ENCODE measurements around the gene OR4D2. TPM values are rescaled to one million over a fixed set of nuclear protein-coding genes. Genes with fewer than 3 reads are reported as not detected.

The OR4D2 gene
- polyA plus RNA-seq, 3 donors: not detected

DNA sequence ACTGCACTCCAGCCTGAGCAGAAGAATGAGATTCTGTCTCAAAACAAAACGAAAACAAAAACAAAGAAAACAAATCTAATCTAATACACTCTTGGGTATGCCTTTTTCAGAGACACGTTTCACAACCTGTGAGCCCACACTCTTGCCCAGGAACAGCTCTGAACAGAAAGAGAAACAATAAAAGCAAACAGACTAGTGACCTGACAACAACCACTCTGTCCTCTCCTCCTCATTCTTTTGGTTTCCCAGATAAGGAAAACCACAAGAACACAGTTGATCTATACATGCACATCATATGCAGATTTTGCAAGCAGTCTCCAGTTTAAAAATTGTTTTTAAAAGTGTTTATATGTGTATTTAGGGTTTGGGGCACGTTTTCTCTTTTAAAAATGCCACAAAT lies 51.0 kb downstream of the OR4D2 start:
- Histone ChIP-seq H3K79me2 (ENCODE audit: insufficient read depth, low read length) (no peaks in the 10 kb centered on the region), H3K4me1 (ENCODE audit: control insufficient read depth in 1 of 2, insufficient read depth in 2 of 2, low read length in 2 of 2) (peaks cover 13 to 16% of the 10 kb centered on the region in 2 donors), H3K4me2 (replicated peaks; ENCODE audit: extremely low read depth, low read length, poor library complexity, severe bottlenecking) (no peak overlapping the region), H3K36me3 (replicated peaks in 1 of 2; ENCODE audit: control insufficient read depth in 1 of 2, insufficient read depth in 2 of 2, low read length in 2 of 2) (peaks cover 5 to 18% of the 10 kb centered on the region in 2 donors), H3K9ac (ENCODE audit: insufficient read depth, low read length, poor library complexity, severe bottlenecking) (no peak overlapping the region), H4K20me1 (ENCODE audit: insufficient read depth, low read length) (no peaks in the 10 kb centered on the region), H2AFZ (ENCODE audit: insufficient read depth, low read depth, low read length, poor library complexity, severe bottlenecking) (no peak overlapping the region), H3K4me3 (replicated peaks in 1 of 3; ENCODE audit: low read depth in 2 of 3, low read length in 3 of 3) (no peak overlapping the region), H3K27me3 (ENCODE audit: control insufficient read depth in 2 of 2, insufficient read depth in 2 of 2, low read length in 2 of 2) (no peaks in the 10 kb centered on the region), H3K27ac (ENCODE audit: low read depth in 1 of 2, low read length in 2 of 2) (no peak overlapping the region), H3K9me3 (replicated peaks in 1 of 2; ENCODE audit: control insufficient read depth in 1 of 2, insufficient read depth in 1 of 2, low read length in 2 of 2) (no peaks in the 10 kb centered on the region)
- Mint-ChIP-seq H3K4me3 (no peak overlapping the region), H3K36me3 (peaks cover 8% of the 10 kb centered on the region in 2 donors), H3K9me3 (no peaks in the 10 kb centered on the region), H3K27me3 (ENCODE audit: low read depth in 3 of 3) (peaks cover 0 to 4% (median 2%) of the 10 kb centered on the region in 3 donors), H3K27ac (peak overlapping the region in 1 of 7 donors; percentile 50), H3K4me1 (peaks cover 13% of the 10 kb centered on the region)
- intact Hi-C loops (cut with micrococcal nuclease): loop anchor here in 1 of 2 donors (2.0 kb wide), 1 partner anchor 15 kb away; no protein-coding TSS in a partner anchor
- TF ChIP-seq, protein P1, sequence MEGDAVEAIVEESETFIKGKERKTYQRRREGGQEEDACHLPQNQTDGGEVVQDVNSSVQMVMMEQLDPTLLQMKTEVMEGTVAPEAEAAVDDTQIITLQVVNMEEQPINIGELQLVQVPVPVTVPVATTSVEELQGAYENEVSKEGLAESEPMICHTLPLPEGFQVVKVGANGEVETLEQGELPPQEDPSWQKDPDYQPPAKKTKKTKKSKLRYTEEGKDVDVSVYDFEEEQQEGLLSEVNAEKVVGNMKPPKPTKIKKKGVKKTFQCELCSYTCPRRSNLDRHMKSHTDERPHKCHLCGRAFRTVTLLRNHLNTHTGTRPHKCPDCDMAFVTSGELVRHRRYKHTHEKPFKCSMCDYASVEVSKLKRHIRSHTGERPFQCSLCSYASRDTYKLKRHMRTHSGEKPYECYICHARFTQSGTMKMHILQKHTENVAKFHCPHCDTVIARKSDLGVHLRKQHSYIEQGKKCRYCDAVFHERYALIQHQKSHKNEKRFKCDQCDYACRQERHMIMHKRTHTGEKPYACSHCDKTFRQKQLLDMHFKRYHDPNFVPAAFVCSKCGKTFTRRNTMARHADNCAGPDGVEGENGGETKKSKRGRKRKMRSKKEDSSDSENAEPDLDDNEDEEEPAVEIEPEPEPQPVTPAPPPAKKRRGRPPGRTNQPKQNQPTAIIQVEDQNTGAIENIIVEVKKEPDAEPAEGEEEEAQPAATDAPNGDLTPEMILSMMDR (IDR thresholded peaks at IDR 0.05): no peak
- 91% methylated on average over 2 of the region's 3 CpGs for WGBS (ENCODE audit: insufficient coverage)
- DNase-seq: no peak

DNA sequence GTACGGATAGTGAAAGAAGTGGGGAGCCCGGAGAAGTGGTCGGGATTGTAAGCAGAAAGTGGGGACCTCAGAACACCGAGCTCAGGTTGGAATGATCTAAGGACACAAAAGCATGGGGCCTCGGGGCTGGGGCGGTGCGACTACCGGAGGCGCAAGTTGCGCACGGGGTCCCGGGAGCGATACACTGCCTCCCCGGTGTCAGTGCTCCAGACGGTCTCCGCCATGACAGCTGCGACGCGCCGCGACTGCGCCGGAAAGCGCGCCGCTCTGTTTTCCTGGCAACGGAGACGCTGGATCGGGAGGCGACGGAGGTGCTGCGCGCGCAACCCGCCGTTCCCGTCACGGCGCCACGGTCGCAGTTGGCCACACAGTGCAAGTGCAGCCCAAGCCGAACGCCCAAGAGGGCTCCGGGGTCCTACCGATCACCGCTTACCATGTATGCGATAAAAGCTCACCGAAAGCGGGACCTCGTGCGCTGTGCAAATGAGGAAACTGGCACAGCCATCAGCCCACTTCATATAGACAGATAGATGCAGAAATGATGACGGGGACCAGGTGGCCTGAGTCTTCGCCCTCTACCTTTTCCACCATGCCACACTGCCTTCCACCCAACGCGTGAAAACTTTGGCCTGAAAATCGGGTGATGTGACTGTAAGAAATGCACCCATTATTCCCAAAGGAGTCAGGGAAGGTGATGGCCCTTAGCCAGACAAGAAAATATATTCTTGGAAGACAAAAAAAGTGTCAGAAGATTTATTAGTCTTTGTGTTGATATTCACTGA lies 52.4 kb downstream of the OR4D2 start, which contains the start of gene MKS1:
Gene MKS1, minus strand, starts transcription at position 249 of the 782 bp plus-strand sequence. Its CDS starts 25 bp downstream, at position 224.
- H3K27ac ChIP-seq (ENCODE audit: low read depth in 1 of 2, low read length in 2 of 2): peak within 1 kb of the TSS; percentile 70 to 84
- WGBS (ENCODE audit: insufficient coverage): 0% methylated on average over 49 of the region's 56 CpGs
- no peaks in the 10 kb centered on the region for H4K20me1 ChIP-seq (ENCODE audit: insufficient read depth, low read length)
- peaks cover 0 to 7% (median 4%) of the 10 kb centered on the region in 3 donors for H3K27me3 Mint-ChIP-seq (ENCODE audit: low read depth in 3 of 3)
- H3K27ac Mint-ChIP-seq: peak within 1 kb of the TSS; percentile 90 to 96 (median 95)
- no peaks in the 10 kb centered on the region for H3K9me3 Mint-ChIP-seq
- TF ChIP-seq, protein P1 (IDR thresholded peaks at IDR 0.05): peak; percentile 75
- peak within 1 kb of the TSS; percentile 98 for H2AFZ ChIP-seq (ENCODE audit: insufficient read depth, low read depth, low read length, poor library complexity, severe bottlenecking)
- peaks cover 13 to 18% of the 10 kb centered on the region in 2 donors for H3K4me1 ChIP-seq (ENCODE audit: control insufficient read depth in 1 of 2, insufficient read depth in 2 of 2, low read length in 2 of 2)
- peaks cover 0 to 3% of the 10 kb centered on the region in 2 donors for H3K36me3 Mint-ChIP-seq
- peak within 1 kb of the TSS; percentile 78 for H3K9ac ChIP-seq (ENCODE audit: insufficient read depth, low read length, poor library complexity, severe bottlenecking)
- intact Hi-C loops (cut with micrococcal nuclease): loop anchor here in 1 of 2 donors (2.0 kb wide), 1 partner anchor 14 kb away; no protein-coding TSS in a partner anchor
- peak within 1 kb of the TSS; percentile 88 for H3K4me2 ChIP-seq (replicated peaks; ENCODE audit: extremely low read depth, low read length, poor library complexity, severe bottlenecking)
- H3K4me1 Mint-ChIP-seq: peaks cover 15% of the 10 kb centered on the region
- H3K4me3 ChIP-seq (replicated peaks in 1 of 3; ENCODE audit: low read depth in 2 of 3, low read length in 3 of 3): peak within 1 kb of the TSS; percentile 86 to 93 (median 86)
- no peaks in the 10 kb centered on the region for H3K79me2 ChIP-seq (ENCODE audit: insufficient read depth, low read length)
- H3K27me3 ChIP-seq (ENCODE audit: control insufficient read depth in 2 of 2, insufficient read depth in 2 of 2, low read length in 2 of 2): no peaks in the 10 kb centered on the region
- no peaks in the 10 kb centered on the region for H3K9me3 ChIP-seq (replicated peaks in 1 of 2; ENCODE audit: control insufficient read depth in 1 of 2, insufficient read depth in 1 of 2, low read length in 2 of 2)
- peaks cover 0 to 6% of the 10 kb centered on the region in 2 donors for H3K36me3 ChIP-seq (replicated peaks in 1 of 2; ENCODE audit: control insufficient read depth in 1 of 2, insufficient read depth in 2 of 2, low read length in 2 of 2)
- peak; percentile 89 to 93 (median 92) for DNase-seq
- peak within 1 kb of the TSS; percentile 91 to 97 for H3K4me3 Mint-ChIP-seq

Measured in CD14-positive monocyte (primary cell).